ENCODE measurements around the gene PCDH9.

The PCDH9 gene

DNA sequence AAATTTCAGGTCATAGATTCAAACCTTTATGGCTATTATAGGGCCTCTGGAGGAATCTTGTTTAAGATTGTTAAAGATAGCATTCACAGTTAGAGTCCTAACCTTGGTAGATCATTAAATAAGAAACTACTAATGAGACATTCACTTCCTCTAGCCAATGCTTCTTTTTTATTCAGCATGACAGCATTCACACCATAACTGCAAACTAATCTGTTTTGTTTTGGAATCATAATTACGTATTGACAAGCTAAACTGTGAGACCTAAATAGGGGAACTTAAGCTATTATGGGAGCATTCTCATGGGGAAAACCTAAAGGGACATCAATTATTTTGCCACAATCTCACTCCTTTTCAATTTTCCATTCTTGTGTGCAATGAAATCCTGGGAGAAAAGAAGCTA is 653.8 kb downstream of the PCDH9 start:
- Histone ChIP-seq H3K4me1 (ENCODE audit: control insufficient read depth, insufficient read depth, low read length, unreplicated experiment) (no peaks in the 10 kb centered on the region), H3K79me2 (ENCODE audit: control insufficient read depth, insufficient read depth, low read length, unreplicated experiment) (no peaks in the 10 kb centered on the region), H2AFZ (ENCODE audit: low read length, unreplicated experiment) (no peak overlapping the region), H3K27ac (ENCODE audit: low read depth, low read length) (no peak overlapping the region), H3K36me3 (ENCODE audit: insufficient read depth, low read length) (no peaks in the 10 kb centered on the region), H3K4me3 (ENCODE audit: low read depth, low read length) (no peak overlapping the region), H3K27me3 (ENCODE audit: insufficient read depth, low read length) (no peaks in the 10 kb centered on the region)

DNA sequence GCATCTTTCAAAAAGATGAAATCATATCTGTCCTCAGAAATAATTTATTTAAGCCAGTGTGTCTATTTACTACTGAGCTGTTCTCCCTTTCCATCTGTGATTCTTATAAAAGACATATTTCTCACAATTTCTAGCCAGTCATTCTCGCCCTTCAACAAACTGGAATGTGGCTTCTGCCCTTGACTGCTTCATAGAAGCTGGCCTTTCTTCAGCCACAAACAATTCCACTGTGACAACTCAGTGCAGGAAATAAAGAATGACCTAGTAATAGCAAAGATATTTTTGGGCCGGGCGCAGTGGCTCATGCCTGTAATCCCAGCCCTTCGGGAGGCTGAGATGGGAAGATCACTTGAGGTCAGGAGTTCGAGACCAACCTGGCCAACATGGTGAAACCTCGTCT is 655.5 kb downstream of the PCDH9 start:
- Histone ChIP-seq H3K27me3 (ENCODE audit: insufficient read depth, low read length) (no peaks in the 10 kb centered on the region), H3K36me3 (ENCODE audit: insufficient read depth, low read length) (no peaks in the 10 kb centered on the region), H3K4me3 (ENCODE audit: low read depth, low read length) (no peak overlapping the region), H3K4me1 (ENCODE audit: control insufficient read depth, insufficient read depth, low read length, unreplicated experiment) (no peaks in the 10 kb centered on the region), H3K27ac (ENCODE audit: low read depth, low read length) (no peak overlapping the region), H2AFZ (ENCODE audit: low read length, unreplicated experiment) (no peak overlapping the region), H3K79me2 (ENCODE audit: control insufficient read depth, insufficient read depth, low read length, unreplicated experiment) (no peaks in the 10 kb centered on the region)

DNA sequence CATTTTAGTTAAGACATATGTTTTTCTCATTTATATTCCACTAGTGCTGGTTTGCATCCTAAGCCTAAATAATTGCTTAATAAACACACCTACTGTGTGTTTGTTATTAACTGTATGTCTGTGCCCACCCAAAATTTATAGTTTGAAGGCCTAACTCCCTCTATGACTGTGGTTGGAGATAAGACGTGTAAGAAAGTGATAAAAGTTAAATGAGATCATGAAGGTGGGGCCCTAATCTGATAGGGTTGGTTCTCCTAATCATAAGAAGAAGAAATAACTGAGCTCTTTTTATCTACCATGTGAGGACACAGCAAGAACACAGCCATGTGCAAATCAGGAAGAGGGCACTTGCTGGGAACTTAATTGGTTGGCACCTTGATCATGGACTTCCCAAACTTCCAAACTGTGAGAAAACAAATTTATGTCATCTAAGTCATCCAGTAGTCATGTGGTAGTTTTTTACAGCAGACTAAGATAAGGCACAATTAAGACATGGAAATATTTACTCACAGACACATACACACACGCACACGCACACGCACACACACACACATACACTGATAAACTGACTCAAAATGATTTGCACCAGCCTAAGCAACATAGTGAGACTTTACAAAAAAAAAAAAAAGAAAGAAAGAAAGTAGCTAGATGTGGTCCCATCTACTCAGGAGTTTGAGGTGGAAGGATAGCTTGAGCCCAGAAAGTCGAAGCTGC is 662.1 kb downstream of the PCDH9 start:
- no peaks in the 10 kb centered on the region for H3K79me2 ChIP-seq (ENCODE audit: control insufficient read depth, insufficient read depth, low read length, unreplicated experiment)
- no peak overlapping the region for H2AFZ ChIP-seq (ENCODE audit: low read length, unreplicated experiment)

DNA sequence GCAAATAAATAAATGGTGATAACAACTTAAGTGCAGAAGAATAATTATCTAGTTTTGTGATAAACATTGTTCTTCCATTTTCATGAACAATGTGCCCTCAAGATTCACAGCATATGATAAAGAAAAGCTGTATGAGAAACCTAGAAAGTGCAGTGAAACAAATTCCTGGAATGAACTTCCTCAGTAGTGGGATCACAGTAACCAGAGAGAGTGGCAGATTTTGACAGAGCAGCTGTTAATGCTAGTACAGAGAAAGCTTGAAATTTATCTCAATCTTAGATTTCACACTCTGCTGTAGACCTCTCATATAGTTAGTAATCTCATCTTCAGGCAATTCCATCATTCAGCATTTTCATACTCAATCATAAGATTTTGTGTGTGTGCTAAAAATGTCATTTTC is 664.9 kb downstream of the PCDH9 start:
- Histone ChIP-seq H3K36me3 (ENCODE audit: insufficient read depth, low read length) (no peaks in the 10 kb centered on the region), H2AFZ (ENCODE audit: low read length, unreplicated experiment) (no peak overlapping the region), H3K4me1 (ENCODE audit: control insufficient read depth, insufficient read depth, low read length, unreplicated experiment) (no peaks in the 10 kb centered on the region), H3K27ac (ENCODE audit: low read depth, low read length) (no peak overlapping the region), H3K4me3 (ENCODE audit: low read depth, low read length) (no peak overlapping the region), H3K79me2 (ENCODE audit: control insufficient read depth, insufficient read depth, low read length, unreplicated experiment) (no peaks in the 10 kb centered on the region), H3K27me3 (ENCODE audit: insufficient read depth, low read length) (no peaks in the 10 kb centered on the region)

More for the DNA sequence above, 662.1 kb downstream of the PCDH9 start:
- no peak overlapping the region for H3K4me3 ChIP-seq (ENCODE audit: low read depth, low read length)
- no peaks in the 10 kb centered on the region for H3K36me3 ChIP-seq (ENCODE audit: insufficient read depth, low read length)
- no peaks in the 10 kb centered on the region for H3K4me1 ChIP-seq (ENCODE audit: control insufficient read depth, insufficient read depth, low read length, unreplicated experiment)
- H3K27me3 ChIP-seq (ENCODE audit: insufficient read depth, low read length) = no peaks in the 10 kb centered on the region
- no peak overlapping the region for H3K27ac ChIP-seq (ENCODE audit: low read depth, low read length)

DNA sequence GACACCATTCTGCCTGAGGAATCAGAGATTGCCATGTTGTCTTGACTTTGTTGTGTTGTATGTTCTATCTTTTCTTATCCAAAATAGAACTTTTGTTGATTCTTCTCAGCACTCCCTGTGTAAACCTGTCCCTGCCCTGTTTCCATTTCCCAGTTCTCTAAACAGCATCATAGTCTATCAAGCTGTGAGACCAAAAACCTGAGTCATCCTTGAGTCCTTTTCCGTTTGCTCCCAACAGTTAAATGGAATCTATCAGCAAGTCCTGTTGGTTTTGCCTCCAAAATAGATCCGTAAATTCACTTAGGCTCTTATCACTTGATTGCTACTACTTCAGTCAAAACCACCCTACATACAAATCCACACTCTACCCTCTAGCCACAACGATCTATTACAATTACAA is 667.1 kb downstream of the PCDH9 start:
- no peak overlapping the region for H2AFZ ChIP-seq (ENCODE audit: low read length, unreplicated experiment)
- no peak overlapping the region for H3K27ac ChIP-seq (ENCODE audit: low read depth, low read length)
- H3K4me1 ChIP-seq (ENCODE audit: control insufficient read depth, insufficient read depth, low read length, unreplicated experiment) = peaks cover 9% of the 10 kb centered on the region
- no peaks in the 10 kb centered on the region for H3K79me2 ChIP-seq (ENCODE audit: control insufficient read depth, insufficient read depth, low read length, unreplicated experiment)
- H3K4me3 ChIP-seq (ENCODE audit: low read depth, low read length) = no peak overlapping the region
- no peaks in the 10 kb centered on the region for H3K36me3 ChIP-seq (ENCODE audit: insufficient read depth, low read length)
- no peaks in the 10 kb centered on the region for H3K27me3 ChIP-seq (ENCODE audit: insufficient read depth, low read length)

DNA sequence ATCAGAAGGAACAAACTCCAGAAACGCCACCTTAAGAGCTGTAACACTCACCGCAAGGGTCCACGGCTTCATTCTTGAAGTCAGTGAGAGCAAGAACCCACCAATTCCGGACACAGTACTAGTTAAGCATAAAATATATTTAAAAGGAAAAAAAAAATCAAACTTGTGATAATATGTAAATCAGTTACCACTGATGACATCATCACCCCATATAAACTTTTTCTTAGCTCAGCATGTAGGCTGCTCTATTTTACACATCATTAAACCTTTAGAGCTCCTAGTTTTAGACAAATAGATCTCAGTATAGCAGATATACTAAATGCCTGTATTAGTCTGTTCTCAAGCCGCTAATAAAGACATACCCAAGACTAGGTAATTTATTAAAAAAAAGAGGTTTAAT is 668.1 kb downstream of the PCDH9 start:
- no peaks in the 10 kb centered on the region for H3K36me3 ChIP-seq (ENCODE audit: insufficient read depth, low read length)
- H3K4me1 ChIP-seq (ENCODE audit: control insufficient read depth, insufficient read depth, low read length, unreplicated experiment) = peaks cover 9% of the 10 kb centered on the region
- H3K79me2 ChIP-seq (ENCODE audit: control insufficient read depth, insufficient read depth, low read length, unreplicated experiment) = no peaks in the 10 kb centered on the region
- H3K27me3 ChIP-seq (ENCODE audit: insufficient read depth, low read length) = no peaks in the 10 kb centered on the region
- no peak overlapping the region for H2AFZ ChIP-seq (ENCODE audit: low read length, unreplicated experiment)
- H3K4me3 ChIP-seq (ENCODE audit: low read depth, low read length) = no peak overlapping the region
- no peak overlapping the region for H3K27ac ChIP-seq (ENCODE audit: low read depth, low read length)

DNA sequence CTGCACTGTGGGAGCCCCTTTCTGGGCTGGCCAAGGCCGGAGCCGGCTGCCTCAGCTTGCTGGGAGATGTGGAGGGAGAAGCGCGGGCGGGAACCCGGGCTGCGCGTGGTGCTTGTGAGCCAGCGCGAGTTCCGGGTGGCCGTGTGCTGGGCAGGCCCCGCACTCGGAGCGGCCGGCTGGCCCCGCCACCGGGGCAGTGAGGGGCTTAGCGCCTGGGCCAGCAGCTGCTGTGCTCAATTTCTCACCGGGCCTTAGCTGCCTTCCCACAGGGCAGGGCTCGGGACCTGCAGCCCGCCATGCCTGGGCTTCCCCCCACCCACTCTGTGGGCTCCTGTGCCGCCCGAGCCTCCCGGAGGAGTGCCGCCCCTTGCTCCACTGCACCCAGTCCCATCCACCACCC is 669.1 kb downstream of the PCDH9 start:
- Histone ChIP-seq H3K79me2 (ENCODE audit: control insufficient read depth, insufficient read depth, low read length, unreplicated experiment) (no peaks in the 10 kb centered on the region), H3K27ac (ENCODE audit: low read depth, low read length) (no peak overlapping the region), H3K4me1 (ENCODE audit: control insufficient read depth, insufficient read depth, low read length, unreplicated experiment) (peaks cover 16% of the 10 kb centered on the region), H3K27me3 (ENCODE audit: insufficient read depth, low read length) (no peaks in the 10 kb centered on the region), H3K4me3 (ENCODE audit: low read depth, low read length) (no peak overlapping the region), H2AFZ (ENCODE audit: low read length, unreplicated experiment) (no peak overlapping the region), H3K36me3 (ENCODE audit: insufficient read depth, low read length) (no peaks in the 10 kb centered on the region)

DNA sequence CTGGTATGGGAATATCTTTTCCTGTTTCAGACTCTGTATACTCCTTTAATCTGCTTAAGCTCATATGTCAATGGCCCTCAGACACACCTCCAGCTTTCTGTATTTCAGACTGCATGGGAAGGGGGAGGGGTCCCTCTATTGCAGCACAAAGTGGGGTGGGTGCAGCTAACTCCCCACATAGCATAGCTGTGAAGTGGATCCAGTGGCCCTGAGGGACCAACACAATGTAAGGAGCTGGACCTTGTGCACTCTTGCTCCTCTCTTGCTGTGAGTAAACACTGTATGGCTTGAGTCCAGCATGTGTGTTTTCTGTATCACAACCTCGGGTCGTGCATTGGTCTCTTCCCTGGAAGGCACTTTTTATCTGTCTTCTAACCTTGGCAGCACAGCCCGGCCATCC is 669.9 kb downstream of the PCDH9 start:
- no peaks in the 10 kb centered on the region for H3K36me3 ChIP-seq (ENCODE audit: insufficient read depth, low read length)
- no peaks in the 10 kb centered on the region for H3K27me3 ChIP-seq (ENCODE audit: insufficient read depth, low read length)
- H3K27ac ChIP-seq (ENCODE audit: low read depth, low read length) = no peak overlapping the region
- H3K4me3 ChIP-seq (ENCODE audit: low read depth, low read length) = no peak overlapping the region
- H3K79me2 ChIP-seq (ENCODE audit: control insufficient read depth, insufficient read depth, low read length, unreplicated experiment) = no peaks in the 10 kb centered on the region
- H2AFZ ChIP-seq (ENCODE audit: low read length, unreplicated experiment) = no peak overlapping the region
- peaks cover 16% of the 10 kb centered on the region for H3K4me1 ChIP-seq (ENCODE audit: control insufficient read depth, insufficient read depth, low read length, unreplicated experiment)

DNA sequence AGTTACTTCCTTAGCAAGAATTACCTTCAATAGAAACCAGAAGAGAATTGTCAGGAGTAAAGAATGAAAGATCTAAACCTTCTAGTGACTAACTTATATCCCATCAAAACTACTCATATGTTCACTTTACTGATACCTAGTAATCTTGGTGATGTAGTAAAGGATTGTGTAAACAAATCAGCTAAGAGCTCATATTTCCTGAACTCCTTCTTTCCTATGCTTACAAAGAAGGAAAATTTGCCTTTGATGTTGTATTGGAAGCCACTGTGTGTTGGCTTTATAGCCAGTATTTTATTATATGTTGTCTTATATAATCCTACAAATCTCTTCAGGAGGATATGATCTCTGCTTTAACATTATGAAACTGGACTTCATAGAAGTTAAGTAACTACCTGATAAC is 671.0 kb downstream of the PCDH9 start:
- H3K4me1 ChIP-seq (ENCODE audit: control insufficient read depth, insufficient read depth, low read length, unreplicated experiment) = peaks cover 16% of the 10 kb centered on the region
- H2AFZ ChIP-seq (ENCODE audit: low read length, unreplicated experiment) = no peak overlapping the region

DNA sequence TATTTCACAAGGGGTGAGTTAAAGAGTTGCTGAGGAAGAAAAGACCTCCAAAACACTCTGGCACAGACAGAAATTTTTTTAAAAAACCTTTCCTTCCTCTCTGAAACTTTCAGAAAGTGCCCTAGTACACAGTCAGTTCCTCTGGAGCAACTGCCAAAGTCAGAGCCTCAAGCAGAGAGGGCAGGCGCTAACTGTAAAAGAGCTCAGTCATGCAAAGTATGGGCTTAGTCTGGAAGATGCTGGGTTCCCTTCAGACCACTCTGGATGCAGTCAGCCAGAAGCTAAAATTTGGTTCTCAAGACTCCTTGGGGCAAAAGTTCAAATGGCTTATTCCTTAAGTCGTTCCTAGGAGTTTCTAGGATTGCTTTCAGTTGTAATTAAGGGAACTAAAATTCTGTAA is 671.6 kb downstream of the PCDH9 start:
- Histone ChIP-seq H3K27ac (ENCODE audit: low read depth, low read length) (no peak overlapping the region), H3K4me1 (ENCODE audit: control insufficient read depth, insufficient read depth, low read length, unreplicated experiment) (peaks cover 16% of the 10 kb centered on the region), H3K36me3 (ENCODE audit: insufficient read depth, low read length) (no peaks in the 10 kb centered on the region), H2AFZ (ENCODE audit: low read length, unreplicated experiment) (no peak overlapping the region), H3K27me3 (ENCODE audit: insufficient read depth, low read length) (no peaks in the 10 kb centered on the region), H3K4me3 (ENCODE audit: low read depth, low read length) (no peak overlapping the region), H3K79me2 (ENCODE audit: control insufficient read depth, insufficient read depth, low read length, unreplicated experiment) (no peaks in the 10 kb centered on the region)

More for the DNA sequence above, 671.0 kb downstream of the PCDH9 start:
- H3K36me3 ChIP-seq (ENCODE audit: insufficient read depth, low read length) = no peaks in the 10 kb centered on the region
- H3K4me3 ChIP-seq (ENCODE audit: low read depth, low read length) = no peak overlapping the region
- H3K27me3 ChIP-seq (ENCODE audit: insufficient read depth, low read length) = no peaks in the 10 kb centered on the region
- H3K79me2 ChIP-seq (ENCODE audit: control insufficient read depth, insufficient read depth, low read length, unreplicated experiment) = no peaks in the 10 kb centered on the region
- no peak overlapping the region for H3K27ac ChIP-seq (ENCODE audit: low read depth, low read length)

DNA sequence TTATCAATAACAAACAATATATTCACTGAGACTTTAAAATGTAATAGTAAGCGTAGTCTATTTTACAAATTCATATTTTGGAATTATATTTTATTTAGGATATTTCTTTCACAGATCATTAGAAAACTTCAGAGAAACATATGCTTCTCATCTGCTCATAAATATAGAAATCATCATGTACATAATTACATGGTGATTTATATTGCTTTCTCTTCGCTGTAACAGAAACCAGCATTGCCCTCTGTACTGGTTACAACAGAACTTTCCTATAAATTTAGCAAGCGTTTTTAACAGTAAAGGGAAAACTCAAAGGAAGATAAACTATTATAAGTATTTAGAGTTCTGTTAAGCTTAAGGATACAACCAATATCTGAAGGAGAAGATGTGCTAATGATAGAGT is 672.8 kb downstream of the PCDH9 start:
- Histone ChIP-seq H3K4me3 (ENCODE audit: low read depth, low read length) (no peak overlapping the region), H3K27me3 (ENCODE audit: insufficient read depth, low read length) (no peaks in the 10 kb centered on the region), H3K27ac (ENCODE audit: low read depth, low read length) (no peak overlapping the region), H3K36me3 (ENCODE audit: insufficient read depth, low read length) (no peaks in the 10 kb centered on the region), H2AFZ (ENCODE audit: low read length, unreplicated experiment) (no peak overlapping the region), H3K4me1 (ENCODE audit: control insufficient read depth, insufficient read depth, low read length, unreplicated experiment) (peaks cover 19% of the 10 kb centered on the region), H3K79me2 (ENCODE audit: control insufficient read depth, insufficient read depth, low read length, unreplicated experiment) (no peaks in the 10 kb centered on the region)
